HG03558 (cell line): ENCODE data around the gene SLC17A1.
A peak's percentile ranks its signal among the peaks of the same experiment; 100 is the strongest.

Experiments
- ATAC-seq: cut with Tn5 transposase; IDR thresholded peaks from one replicate; pipeline ENCODE4 v1.9.1; 2021; ENCODE audit warnings: moderate number of reproducible peaks; ENCODE audit not compliant: unreplicated experiment; ENCODE audit errors: extremely low read depth

Gene SLC17A1

DNA sequence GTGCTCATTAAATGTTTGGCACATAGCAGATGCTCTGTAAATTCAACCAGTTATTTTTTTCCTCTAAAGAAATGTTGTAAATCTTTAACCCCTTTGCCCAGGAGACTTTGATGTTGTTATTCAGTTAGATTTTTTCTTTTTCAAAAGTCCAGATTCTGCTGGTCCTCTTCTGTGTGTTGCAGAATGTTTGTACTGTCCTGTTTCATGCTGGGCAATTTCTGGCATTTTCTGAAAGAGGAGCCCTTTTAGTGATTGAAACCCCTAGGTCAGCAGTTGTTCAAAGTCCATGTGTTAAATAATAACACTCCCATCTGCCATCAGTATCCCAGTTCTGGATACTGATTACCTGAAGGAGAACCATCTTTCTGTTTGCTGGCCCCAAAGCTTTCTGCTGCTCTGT is 1.3 kb upstream of the SLC17A1 start:
- no peak for ATAC-seq

- no peak for ATAC-seq
Observed at GRCh38 chr6:25832670-25833069, 818 bp upstream of the SLC17A1 start.

GRCh38 chr6:25832307-25832662 is 433 bp upstream of the SLC17A1 start:
- ATAC-seq = no peak

GRCh38 chr6:25830458-25830857 is 1.4 kb downstream of the SLC17A1 start:
- no peak for ATAC-seq

- peak; percentile 73 for ATAC-seq
Observed at GRCh38 chr6:25829375-25829774, 2.5 kb downstream of the SLC17A1 start.

DNA sequence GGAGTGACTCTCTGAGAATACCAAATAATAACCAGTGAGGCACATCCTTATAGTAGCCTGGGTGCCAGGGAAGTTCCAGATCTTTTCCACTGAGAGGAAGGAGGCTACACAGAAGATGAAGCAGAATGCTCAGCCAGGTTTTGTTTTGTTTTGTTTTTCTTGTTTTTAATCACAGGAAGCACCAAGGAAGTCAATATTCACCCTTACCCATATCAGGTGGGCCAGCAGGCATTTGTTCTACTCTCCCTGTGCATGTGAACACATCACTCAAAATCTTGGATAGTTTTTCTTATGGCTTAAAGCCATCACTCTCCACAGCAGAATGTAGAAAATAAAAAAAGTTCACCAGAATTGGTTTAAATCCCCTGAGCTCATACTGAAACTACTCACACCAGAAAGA is 10.5 kb downstream of the SLC17A1 start:
- ATAC-seq = no peak

DNA sequence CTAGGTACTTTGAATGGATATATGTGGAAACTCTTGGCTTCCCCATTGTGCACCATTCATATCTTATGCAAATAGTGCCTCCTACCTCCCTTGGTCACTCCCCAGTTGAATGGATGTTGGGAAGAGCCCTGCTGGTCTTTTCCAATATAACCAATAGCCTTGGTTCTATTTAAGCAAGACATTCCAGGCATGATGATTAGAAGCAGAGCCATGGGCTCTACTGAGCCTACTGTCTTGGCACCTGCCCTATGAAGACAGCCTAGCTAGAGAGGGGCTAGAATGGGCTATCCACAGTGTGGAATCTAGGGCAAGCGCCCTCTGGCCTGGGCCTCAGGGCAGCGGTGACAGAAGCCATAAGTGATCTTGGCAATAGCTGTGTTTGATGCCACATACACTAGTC is 15.6 kb downstream of the SLC17A1 start:
- ATAC-seq = no peak

DNA sequence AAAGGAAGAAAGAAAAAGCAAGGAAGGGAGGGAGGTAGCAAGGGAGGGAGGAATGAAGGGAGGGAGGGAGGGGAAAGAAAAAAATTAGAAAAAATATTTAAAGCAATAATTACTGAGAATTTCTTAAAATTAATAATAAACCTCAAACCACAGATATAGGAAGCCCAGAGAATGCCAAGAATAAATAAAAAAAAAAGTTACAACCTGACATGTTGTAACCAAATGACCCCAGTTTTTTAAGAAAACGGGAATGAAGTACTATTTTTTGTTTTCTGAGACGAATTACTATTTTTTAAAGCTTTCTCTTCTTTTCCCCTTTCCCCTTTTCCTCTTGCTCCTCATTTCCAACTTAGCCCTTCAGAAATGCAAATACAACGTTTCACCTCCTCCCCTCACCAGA is 16.7 kb downstream of the SLC17A1 start:
- no peak for ATAC-seq

DNA sequence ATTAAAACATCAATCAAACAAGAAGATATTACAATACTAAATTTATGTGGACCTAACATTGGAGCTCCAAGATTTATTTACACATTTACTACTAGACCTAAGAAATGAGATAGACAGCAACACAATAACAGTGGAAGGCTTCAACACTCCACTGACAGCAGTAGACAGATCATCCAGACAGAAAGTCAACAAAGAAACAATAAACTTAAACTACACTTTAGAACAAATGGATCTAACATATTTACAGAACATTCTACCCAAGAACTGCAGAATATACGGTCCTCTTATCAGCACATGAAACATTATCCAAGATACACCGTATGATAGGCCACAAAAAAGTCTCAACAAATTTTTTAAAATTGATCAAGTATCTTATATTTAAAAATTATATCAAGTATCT is 27.0 kb downstream of the SLC17A1 start:
- no peak for ATAC-seq

GRCh38 chr6:25801436-25801835 is 30.4 kb downstream of the SLC17A1 start:
- no peak for ATAC-seq

GRCh38 chr6:25794784-25795183 is 37.1 kb downstream of the SLC17A1 start:
- no peak for ATAC-seq

GRCh38 chr6:25793970-25794369 is 37.9 kb downstream of the SLC17A1 start:
- ATAC-seq = no peak

DNA sequence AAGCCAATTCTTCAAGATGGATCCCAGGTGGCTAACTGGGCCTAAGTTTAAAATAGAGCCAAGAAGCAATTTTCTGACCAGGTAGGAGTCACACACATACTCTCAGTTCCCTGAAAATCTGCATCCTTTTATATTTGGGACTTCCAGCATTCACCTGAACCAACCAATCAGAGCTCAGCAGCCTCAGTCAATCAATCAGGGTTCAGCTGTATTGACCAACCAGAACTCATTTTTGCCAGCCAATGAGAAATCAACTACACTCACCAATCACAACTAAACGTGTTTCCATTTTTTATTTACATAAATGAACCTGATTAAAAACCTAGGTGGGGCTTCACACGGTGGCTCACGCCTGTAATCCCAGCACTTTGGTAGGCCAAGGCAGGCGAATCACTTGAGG is 39.8 kb downstream of the SLC17A1 start:
- ATAC-seq = no peak

DNA sequence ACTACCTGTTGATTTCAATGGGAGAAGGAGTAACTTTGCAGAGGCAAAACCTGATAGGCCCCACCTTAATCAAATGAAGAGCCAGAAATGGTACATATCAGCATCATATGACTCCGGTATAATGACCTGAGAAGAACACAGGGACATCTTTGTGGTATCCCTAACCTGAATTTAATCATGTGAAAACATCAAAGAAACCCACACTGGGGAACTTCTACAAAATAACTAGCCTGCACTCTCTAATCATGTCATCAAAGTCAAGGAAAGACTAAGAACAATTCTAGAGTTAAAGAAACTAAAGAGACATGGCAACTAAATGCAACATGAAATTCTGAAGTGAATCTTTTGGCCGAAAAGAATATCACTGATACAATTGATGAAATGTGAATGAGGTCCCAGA is 42.4 kb downstream of the SLC17A1 start:
- no peak for ATAC-seq

GRCh38 chr6:25788305-25788922 is 43.4 kb downstream of the SLC17A1 start:
- no peak for ATAC-seq

DNA sequence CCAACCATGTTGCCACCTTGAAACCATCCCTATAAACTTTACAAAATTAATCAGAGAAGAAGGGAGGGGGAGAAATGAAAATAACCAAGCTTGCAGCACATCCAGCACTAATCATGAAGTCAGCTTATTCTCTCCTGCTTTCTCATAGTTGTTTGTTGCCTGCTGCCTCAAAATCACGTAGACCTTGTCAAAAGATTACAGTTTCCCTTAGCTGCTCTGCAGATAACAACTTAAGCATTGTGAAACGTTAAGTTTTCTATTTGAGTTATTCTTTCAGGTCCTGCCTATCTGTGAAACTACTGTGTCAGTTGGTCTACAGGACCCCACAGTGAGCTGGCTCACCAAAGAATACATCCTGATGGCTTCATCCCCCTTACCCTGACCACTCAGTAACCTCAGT is 44.4 kb downstream of the SLC17A1 start:
- ATAC-seq = no peak

DNA sequence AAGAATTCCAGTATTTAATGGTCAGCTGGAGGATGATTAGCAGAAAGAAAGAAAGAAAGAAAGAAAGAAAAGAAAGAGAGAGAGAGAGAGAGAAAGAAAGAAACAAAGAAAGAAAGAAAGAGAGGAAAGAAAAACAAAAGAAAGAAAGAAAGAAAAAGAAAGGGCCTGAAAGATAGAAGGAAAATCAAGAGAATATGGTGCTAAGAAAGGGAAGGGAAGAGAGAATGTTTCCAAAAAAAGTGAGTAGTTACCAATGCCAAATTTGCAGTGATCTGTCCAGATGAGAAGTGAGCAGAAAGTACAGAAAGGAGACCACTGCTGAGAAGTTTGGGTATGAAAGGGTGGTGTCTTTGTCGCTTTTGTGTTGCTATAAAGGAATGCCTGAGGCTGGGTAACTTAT is 50.7 kb downstream of the SLC17A1 start:
- ATAC-seq = no peak

- no peak for ATAC-seq
Observed at GRCh38 chr6:25777856-25778649, 53.8 kb downstream of the SLC17A1 start.

- no peak for ATAC-seq
Observed at GRCh38 chr6:25777031-25777430, 54.8 kb downstream of the SLC17A1 start.

- no peak for ATAC-seq
Observed at GRCh38 chr6:25774120-25774715, 57.6 kb downstream of the SLC17A1 start.

DNA sequence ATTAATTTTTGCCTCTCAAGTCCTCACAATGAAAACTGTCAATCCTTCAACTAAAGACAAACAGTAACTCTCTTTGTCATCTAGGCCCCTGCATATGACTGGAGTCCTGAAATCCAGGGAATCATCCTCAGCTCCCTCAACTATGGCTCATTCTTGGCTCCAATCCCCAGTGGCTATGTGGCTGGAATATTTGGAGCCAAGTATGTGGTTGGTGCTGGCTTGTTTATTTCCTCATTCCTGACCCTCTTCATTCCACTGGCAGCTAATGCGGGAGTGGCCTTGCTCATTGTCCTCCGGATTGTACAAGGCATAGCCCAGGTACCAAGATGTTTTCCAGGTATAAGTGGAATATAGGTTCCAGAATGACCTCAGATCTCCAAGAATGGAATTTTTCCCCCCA is 61.9 kb downstream of the SLC17A1 start:
- no peak for ATAC-seq

GRCh38 chr6:25768566-25768965 is 63.3 kb downstream of the SLC17A1 start:
- no peak for ATAC-seq
